Neural crest cell (in vitro differentiated cells): ENCODE measurements around the gene PHETA2. TPM values are rescaled to one million over a fixed set of nuclear protein-coding genes. Genes with fewer than 3 reads are reported as not detected.

Experiments
- DNase-seq: peaks from one replicate; pipeline ENCODE4 v3.0.0; 2021; ENCODE audit warnings: low read depth, mixed read lengths, low spot score
- H3K27ac Mint-ChIP-seq: one replicate; pipeline ENCODE4 v1.8.0; 2021; ENCODE audit warnings: mild to moderate bottlenecking, mixed read lengths; ENCODE audit not compliant: unreplicated experiment
- H3K27me3 Mint-ChIP-seq: 2 replicates; pipeline ENCODE4 v1.8.0; 2021; ENCODE audit warnings: low read depth, mild to moderate bottlenecking, mixed read lengths
- H3K36me3 Mint-ChIP-seq: 2 replicates; pipeline ENCODE4 v1.8.0; 2021; ENCODE audit warnings: low read depth, mild to moderate bottlenecking, mixed read lengths
- H3K4me1 Mint-ChIP-seq: 2 replicates; pipeline ENCODE4 v1.8.0; 2021; ENCODE audit warnings: mixed read lengths
- H3K4me3 Mint-ChIP-seq: one replicate; pipeline ENCODE4 v1.8.0; 2021; ENCODE audit warnings: mild to moderate bottlenecking, mixed read lengths
- H3K9me3 Mint-ChIP-seq: 2 replicates; pipeline ENCODE4 v1.8.0; 2021; ENCODE audit warnings: mixed read lengths
- total RNA-seq: library from RNA; stranded (reverse); gene quantifications from 2 replicates; pipeline ENCODE4 v1.2.1, GENCODE V29; 2021
- TF ChIP-seq, protein P1 (sequence below): fragments of 200-600 bp; sonication (generic); conservative IDR thresholded peaks from 2 replicates; pipeline ENCODE4 v1.5.0; 2021; ENCODE audit warnings: antibody characterized with exemption, mild to moderate bottlenecking

PHETA2 gene
- total RNA-seq, 1 donor from 2014 or later = 1.5 TPM

- no peak for DNase-seq
- H3K36me3 Mint-ChIP-seq = no peaks in the 10 kb centered on the region
- H3K4me3 Mint-ChIP-seq = peak overlapping the region; percentile 19
- no peak overlapping the region for H3K27ac Mint-ChIP-seq
- no peaks in the 10 kb centered on the region for H3K27me3 Mint-ChIP-seq
- peaks cover 36% of the 10 kb centered on the region for H3K4me1 Mint-ChIP-seq
- TF ChIP-seq, protein P1, sequence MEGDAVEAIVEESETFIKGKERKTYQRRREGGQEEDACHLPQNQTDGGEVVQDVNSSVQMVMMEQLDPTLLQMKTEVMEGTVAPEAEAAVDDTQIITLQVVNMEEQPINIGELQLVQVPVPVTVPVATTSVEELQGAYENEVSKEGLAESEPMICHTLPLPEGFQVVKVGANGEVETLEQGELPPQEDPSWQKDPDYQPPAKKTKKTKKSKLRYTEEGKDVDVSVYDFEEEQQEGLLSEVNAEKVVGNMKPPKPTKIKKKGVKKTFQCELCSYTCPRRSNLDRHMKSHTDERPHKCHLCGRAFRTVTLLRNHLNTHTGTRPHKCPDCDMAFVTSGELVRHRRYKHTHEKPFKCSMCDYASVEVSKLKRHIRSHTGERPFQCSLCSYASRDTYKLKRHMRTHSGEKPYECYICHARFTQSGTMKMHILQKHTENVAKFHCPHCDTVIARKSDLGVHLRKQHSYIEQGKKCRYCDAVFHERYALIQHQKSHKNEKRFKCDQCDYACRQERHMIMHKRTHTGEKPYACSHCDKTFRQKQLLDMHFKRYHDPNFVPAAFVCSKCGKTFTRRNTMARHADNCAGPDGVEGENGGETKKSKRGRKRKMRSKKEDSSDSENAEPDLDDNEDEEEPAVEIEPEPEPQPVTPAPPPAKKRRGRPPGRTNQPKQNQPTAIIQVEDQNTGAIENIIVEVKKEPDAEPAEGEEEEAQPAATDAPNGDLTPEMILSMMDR = no peak
- H3K9me3 Mint-ChIP-seq = no peaks in the 10 kb centered on the region
These were observed 2.9 kb downstream of the PHETA2 start for GRCh38 chr22:42076764-42077485.

DNA sequence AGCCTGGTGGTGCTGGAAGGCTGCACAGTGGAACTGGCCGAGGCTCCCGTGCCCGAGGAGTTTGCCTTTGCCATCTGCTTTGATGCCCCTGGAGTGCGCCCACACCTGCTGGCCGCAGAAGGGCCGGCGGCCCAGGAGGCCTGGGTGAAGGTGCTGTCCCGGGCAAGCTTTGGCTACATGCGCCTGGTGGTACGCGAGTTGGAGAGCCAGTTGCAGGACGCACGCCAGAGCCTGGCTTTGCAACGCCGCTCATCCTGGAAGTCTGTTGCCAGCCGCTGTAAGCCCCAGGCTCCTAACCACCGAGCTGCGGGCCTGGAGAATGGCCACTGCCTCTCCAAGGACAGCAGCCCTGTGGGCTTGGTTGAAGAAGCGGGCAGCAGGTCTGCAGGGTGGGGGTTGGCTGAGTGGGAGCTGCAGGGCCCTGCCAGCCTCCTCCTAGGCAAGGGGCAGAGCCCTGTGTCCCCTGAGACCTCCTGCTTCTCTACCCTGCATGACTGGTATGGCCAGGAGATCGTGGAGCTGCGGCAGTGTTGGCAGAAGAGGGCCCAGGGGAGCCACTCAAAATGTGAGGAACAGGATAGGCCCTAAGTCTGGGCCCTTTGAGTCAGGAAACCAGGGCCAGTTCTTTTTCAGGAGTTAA, 3.6 kb downstream of the PHETA2 start:
- Mint-ChIP-seq H3K4me3 (no peak overlapping the region), H3K36me3 (peaks cover 3% of the 10 kb centered on the region), H3K27ac (no peak overlapping the region), H3K4me1 (peaks cover 38% of the 10 kb centered on the region), H3K27me3 (no peaks in the 10 kb centered on the region), H3K9me3 (no peaks in the 10 kb centered on the region)
- no peak for DNase-seq
- TF ChIP-seq, protein P1 = no peak

- TF ChIP-seq, protein P1 = no peak
- Mint-ChIP-seq H3K4me3 (peak overlapping the region; percentile 92), H3K36me3 (peaks cover 5% of the 10 kb centered on the region), H3K4me1 (peaks cover 38% of the 10 kb centered on the region), H3K27me3 (no peaks in the 10 kb centered on the region), H3K9me3 (no peaks in the 10 kb centered on the region), H3K27ac (peak overlapping the region; percentile 96)
- no peak for DNase-seq
These were observed 4.6 kb downstream of the PHETA2 start for GRCh38 chr22:42078469-42079318.

DNA sequence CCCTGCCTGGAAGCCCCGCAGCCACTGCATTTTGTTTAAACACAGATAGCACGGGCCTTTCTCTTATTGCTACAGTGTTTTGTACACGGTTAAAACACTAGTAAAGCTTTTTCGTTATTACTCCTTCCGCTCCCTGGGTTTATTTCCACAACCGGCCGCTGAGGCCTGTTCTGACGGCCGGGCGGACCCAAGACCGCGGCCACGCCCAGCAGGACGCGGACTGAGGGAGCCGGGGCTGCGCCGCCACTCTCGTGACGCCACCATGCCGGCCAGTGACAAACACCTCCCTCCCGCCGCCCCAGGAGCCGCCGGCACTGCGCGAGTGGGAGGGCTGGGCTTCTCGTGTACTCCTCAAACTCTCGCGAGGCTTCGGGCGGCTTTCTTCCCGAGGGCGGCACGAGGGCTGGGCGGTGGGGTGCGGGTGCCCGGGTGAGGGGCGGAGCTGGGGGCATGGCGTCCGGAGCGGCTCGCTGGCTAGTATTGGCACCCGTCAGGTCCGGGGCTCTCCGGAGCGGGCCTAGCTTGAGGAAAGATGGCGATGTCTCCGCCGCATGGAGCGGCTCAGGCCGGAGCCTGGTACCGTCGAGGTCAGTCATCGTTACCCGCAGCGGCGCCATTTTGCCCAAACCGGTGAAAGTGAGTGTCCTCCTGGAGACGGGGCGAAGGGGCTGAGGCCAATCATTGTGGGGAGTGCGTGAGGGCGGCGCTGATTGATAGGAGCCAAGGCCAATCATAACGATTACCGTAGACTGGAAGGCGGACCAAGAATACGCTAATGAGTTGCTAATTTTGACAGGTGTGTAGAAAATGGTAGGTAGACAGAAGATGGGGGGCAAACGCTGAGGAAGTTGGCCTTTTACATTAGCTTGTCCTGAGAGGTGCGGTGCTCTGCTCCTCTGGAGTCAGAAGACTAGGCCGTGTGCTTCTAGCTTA, 5.5 kb downstream of the PHETA2 start, which contains the start of gene SMDT1:
TSS of gene SMDT1 (plus strand) at position 382 of the 933 bp plus-strand sequence. CDS start at position 451, 69 bp downstream.
- H3K4me3 Mint-ChIP-seq = peak within 1 kb of the TSS; percentile 92
- peak within 1 kb of the TSS; percentile 96 for H3K27ac Mint-ChIP-seq
- H3K27me3 Mint-ChIP-seq = no peaks in the 10 kb centered on the region
- TF ChIP-seq, protein P1 = no peak
- DNase-seq = peak; percentile 98
- peaks cover 9% of the 10 kb centered on the region for H3K36me3 Mint-ChIP-seq
- H3K9me3 Mint-ChIP-seq = no peaks in the 10 kb centered on the region
- peaks cover 38% of the 10 kb centered on the region for H3K4me1 Mint-ChIP-seq
